Superior temporal gyrus (tissue), 1 donor: ENCODE data around the gene ZNF341.

ENCODE experiments used
- DNase-seq: peaks from one replicate; pipeline ENCODE4 v3.0.0-alpha.2; 2016; ENCODE audit errors: extremely low spot score

The ZNF341 gene

DNA sequence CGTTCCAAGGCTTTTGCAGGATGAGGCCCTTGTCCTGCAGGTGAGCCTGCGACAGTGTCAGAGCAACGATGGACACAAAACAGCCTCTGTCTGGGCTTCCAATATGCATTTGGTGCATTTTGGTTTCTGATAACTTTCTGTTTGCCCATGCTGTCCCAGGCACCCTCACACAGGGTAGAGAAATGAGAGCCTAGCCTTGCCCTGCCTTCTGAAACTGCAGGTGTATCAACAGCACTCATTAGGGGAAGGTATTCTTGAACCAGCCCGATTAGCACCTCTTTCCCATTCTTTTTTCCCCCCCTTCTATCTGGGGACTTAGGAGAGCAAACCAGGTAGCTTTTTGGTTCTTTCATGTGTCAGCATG lies 109.6 kb downstream of the ZNF341 start:
- no peak for DNase-seq
